ENCODE measurements around the gene UBE3D.
A peak's percentile ranks its signal among the peaks of the same experiment; 100 is the strongest.

The UBE3D gene

GRCh38 chr6:83065511-83066192 lies at the start of gene UBE3D:
TSS of gene UBE3D (minus strand) at chr6:83065841. CDS start at chr6:83065718, 123 bp downstream.
- peak; percentile 86 to 93 for DNase-seq (ENCODE audit: low read depth in 1 of 2, low spot score in 1 of 2)

- DNase-seq (ENCODE audit: low read depth in 1 of 2, low spot score in 1 of 2): no peak
These were observed 48.5 kb upstream of the UBE3D start for GRCh38 chr6:83114164-83114563.

GRCh38 chr6:83113258-83113657 lies 47.6 kb upstream of the UBE3D start:
- DNase-seq (ENCODE audit: low read depth in 1 of 2, low spot score in 1 of 2): no peak

- DNase-seq (ENCODE audit: low read depth in 1 of 2, low spot score in 1 of 2): no peak
These were observed 42.7 kb upstream of the UBE3D start for GRCh38 chr6:83108378-83108777.

GRCh38 chr6:83098589-83098988 lies 32.9 kb upstream of the UBE3D start:
- no peak for DNase-seq (ENCODE audit: low read depth in 1 of 2, low spot score in 1 of 2)

- no peak for DNase-seq (ENCODE audit: low read depth in 1 of 2, low spot score in 1 of 2)
These were observed 32.0 kb upstream of the UBE3D start for GRCh38 chr6:83097675-83098074.

GRCh38 chr6:83097204-83097603 lies 31.6 kb upstream of the UBE3D start:
- DNase-seq (ENCODE audit: low read depth in 1 of 2, low spot score in 1 of 2): no peak

- DNase-seq (ENCODE audit: low read depth in 1 of 2, low spot score in 1 of 2): no peak
These were observed 31.1 kb upstream of the UBE3D start for GRCh38 chr6:83096791-83097190.

- no peak for DNase-seq (ENCODE audit: low read depth in 1 of 2, low spot score in 1 of 2)
These were observed 27.2 kb upstream of the UBE3D start for GRCh38 chr6:83092756-83093399.

GRCh38 chr6:83086751-83087150 lies 21.1 kb upstream of the UBE3D start:
- no peak for DNase-seq (ENCODE audit: low read depth in 1 of 2, low spot score in 1 of 2)

- DNase-seq (ENCODE audit: low read depth in 1 of 2, low spot score in 1 of 2): no peak
These were observed 17.8 kb upstream of the UBE3D start for GRCh38 chr6:83083476-83083875.

- DNase-seq (ENCODE audit: low read depth in 1 of 2, low spot score in 1 of 2): no peak
These were observed 8.0 kb upstream of the UBE3D start for GRCh38 chr6:83073615-83074014.

GRCh38 chr6:83072726-83073125 lies 7.1 kb upstream of the UBE3D start:
- DNase-seq (ENCODE audit: low read depth in 1 of 2, low spot score in 1 of 2): no peak

- no peak for DNase-seq (ENCODE audit: low read depth in 1 of 2, low spot score in 1 of 2)
These were observed 6.1 kb upstream of the UBE3D start for GRCh38 chr6:83071707-83072106.

- DNase-seq (ENCODE audit: low read depth in 1 of 2, low spot score in 1 of 2): no peak
These were observed 5.4 kb upstream of the UBE3D start for GRCh38 chr6:83071023-83071422.

- DNase-seq (ENCODE audit: low read depth in 1 of 2, low spot score in 1 of 2): no peak
These were observed 4.0 kb upstream of the UBE3D start for GRCh38 chr6:83069633-83070032.

- DNase-seq (ENCODE audit: low read depth in 1 of 2, low spot score in 1 of 2): no peak
These were observed 3.0 kb upstream of the UBE3D start for GRCh38 chr6:83068616-83069015.

GRCh38 chr6:83067448-83068439 lies 2.1 kb upstream of the UBE3D start, which contains the start of gene DOP1A:
TSS of gene DOP1A (plus strand) at chr6:83067671. CDS start at chr6:83096978, 29,307 bp downstream.
- DNase-seq (ENCODE audit: low read depth in 1 of 2, low spot score in 1 of 2): peak; percentile 91 to 97

- DNase-seq (ENCODE audit: low read depth in 1 of 2, low spot score in 1 of 2): no peak
These were observed 3.4 kb downstream of the UBE3D start for GRCh38 chr6:83062225-83062624.

GRCh38 chr6:83061190-83061589 lies 4.5 kb downstream of the UBE3D start:
- DNase-seq (ENCODE audit: low read depth in 1 of 2, low spot score in 1 of 2): no peak

GRCh38 chr6:83057705-83058321 lies 7.8 kb downstream of the UBE3D start:
- DNase-seq (ENCODE audit: low read depth in 1 of 2, low spot score in 1 of 2): no peak

All from stimulated activated CD4-positive, alpha-beta T cell treated with anti-CD3 and anti-CD28 coated beads, Interleukin-15, amount 100 ng/mL, for 1 hour (primary cell).